ENCODE results near the gene GORASP1. TPM values are rescaled to one million over a fixed set of nuclear protein-coding genes. Genes with fewer than 3 reads are reported as not detected.
A peak's percentile ranks its signal among the peaks of the same experiment; 100 is the strongest.

Gene GORASP1
- total RNA-seq, 1 donor from 2014 or later: 71.5 TPM

DNA sequence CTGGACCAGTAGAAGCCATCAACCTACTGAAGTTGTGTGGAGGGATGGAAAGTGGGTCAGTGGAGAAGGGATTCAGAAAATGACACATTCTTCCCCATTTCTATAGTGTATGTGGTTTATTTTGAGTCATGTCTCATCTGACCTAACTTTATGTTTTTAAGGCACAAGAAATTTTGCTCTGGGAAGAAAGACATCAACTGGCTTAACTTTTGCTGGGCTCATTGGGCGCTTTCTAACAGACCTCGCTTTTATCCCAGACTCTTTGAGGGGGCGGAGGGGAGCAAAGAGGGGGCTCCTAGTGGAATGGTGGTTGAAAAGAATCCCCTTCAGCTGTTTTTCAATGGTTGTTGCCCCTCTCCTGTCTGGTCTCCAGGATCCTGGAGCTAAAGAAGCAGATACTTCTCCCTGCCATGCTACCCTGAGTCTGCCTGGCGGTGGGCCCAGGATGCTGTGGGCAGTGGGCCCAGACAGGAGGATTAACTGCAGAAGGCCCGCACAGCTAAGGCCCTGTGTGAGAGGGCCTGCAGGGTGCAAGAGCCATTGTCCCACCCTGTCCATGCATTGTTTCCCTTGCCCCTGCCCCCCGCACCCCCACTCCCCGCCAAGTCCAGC is 31.5 kb upstream of the GORASP1 start:
- Mint-ChIP-seq H3K36me3 (peaks cover 12% of the 10 kb centered on the region), H3K4me1 (peaks cover 30% of the 10 kb centered on the region), H3K27ac (peak overlapping the region; percentile 44), H3K4me3 (no peak overlapping the region), H3K27me3 (ENCODE audit: low read depth) (no peaks in the 10 kb centered on the region), H3K9me3 (no peaks in the 10 kb centered on the region)
- TF ChIP-seq, protein P1, sequence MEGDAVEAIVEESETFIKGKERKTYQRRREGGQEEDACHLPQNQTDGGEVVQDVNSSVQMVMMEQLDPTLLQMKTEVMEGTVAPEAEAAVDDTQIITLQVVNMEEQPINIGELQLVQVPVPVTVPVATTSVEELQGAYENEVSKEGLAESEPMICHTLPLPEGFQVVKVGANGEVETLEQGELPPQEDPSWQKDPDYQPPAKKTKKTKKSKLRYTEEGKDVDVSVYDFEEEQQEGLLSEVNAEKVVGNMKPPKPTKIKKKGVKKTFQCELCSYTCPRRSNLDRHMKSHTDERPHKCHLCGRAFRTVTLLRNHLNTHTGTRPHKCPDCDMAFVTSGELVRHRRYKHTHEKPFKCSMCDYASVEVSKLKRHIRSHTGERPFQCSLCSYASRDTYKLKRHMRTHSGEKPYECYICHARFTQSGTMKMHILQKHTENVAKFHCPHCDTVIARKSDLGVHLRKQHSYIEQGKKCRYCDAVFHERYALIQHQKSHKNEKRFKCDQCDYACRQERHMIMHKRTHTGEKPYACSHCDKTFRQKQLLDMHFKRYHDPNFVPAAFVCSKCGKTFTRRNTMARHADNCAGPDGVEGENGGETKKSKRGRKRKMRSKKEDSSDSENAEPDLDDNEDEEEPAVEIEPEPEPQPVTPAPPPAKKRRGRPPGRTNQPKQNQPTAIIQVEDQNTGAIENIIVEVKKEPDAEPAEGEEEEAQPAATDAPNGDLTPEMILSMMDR (IDR thresholded peaks at IDR 0.05; ENCODE audit: unreplicated experiment): no peak
- DNase-seq (ENCODE audit: low spot score in 2 of 2, unreplicated experiment in 2 of 2): no peak

DNA sequence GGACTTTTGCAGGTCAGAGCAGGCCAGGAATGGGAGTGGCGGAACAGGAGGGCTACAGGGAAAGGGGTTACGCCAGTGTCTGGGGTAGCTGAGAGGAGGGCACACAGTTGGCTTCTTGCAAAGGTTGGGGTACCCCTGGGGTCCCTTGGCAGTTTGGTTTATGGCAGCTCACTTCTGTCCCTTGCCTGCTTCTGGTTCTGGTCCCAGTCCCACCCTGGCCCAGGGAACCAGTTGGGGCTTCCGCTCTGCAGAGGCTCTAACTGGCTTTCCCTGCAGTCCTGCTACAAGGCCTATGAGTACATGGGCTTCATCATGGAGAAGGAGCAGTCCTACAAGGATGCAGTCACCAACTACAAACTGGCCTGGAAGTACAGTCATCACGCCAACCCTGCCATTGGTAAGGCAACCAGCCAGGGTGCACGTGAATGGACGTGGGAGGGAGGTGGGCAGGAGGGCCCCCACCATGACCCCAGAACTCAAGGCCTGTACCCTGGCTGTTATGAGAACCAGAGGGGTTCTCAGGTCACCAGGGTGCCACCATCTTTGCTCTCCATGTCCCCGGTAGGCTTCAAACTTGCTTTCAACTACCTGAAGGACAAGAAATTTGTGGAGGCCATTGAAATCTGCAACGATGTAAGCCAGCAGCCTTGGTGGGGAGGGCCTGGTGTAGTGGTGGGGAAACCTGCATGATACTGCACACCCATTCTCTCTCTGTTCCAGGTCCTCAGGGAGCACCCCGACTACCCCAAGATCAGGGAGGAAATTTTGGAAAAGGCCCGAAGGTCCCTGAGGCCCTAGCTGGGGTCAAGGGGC is 30.8 kb upstream of the GORASP1 start:
- H3K4me1 Mint-ChIP-seq: peaks cover 33% of the 10 kb centered on the region
- TF ChIP-seq, protein P1 (IDR thresholded peaks at IDR 0.05; ENCODE audit: unreplicated experiment): no peak
- H3K27me3 Mint-ChIP-seq (ENCODE audit: low read depth): no peaks in the 10 kb centered on the region
- DNase-seq (ENCODE audit: low spot score in 2 of 2, unreplicated experiment in 2 of 2): no peak
- H3K4me3 Mint-ChIP-seq: no peak overlapping the region
- H3K9me3 Mint-ChIP-seq: no peaks in the 10 kb centered on the region
- peaks cover 11% of the 10 kb centered on the region for H3K36me3 Mint-ChIP-seq
- H3K27ac Mint-ChIP-seq: peak overlapping the region; percentile 12

DNA sequence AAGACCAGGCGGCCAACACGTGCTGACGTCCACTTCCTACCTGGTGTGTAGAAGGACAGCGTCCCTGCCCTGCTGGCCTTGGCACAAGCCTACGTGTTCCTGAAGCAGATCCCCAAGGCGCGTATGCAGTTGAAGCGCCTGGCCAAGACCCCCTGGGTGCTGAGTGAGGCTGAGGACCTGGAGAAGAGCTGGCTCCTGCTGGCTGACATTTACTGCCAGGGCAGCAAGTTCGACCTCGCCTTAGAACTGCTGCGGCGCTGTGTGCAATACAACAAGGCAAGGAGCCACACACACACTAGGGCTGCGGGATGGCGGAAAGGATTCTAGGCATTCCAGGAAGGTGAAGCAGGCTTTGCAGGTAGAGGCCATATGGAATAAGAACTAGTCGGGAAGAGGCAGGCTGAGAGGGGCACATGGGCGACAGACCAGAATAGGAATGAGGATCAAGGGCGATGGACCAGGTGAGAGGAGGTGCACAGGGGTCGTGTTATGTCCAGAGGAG is 30.1 kb upstream of the GORASP1 start:
- H3K36me3 Mint-ChIP-seq: peaks cover 5% of the 10 kb centered on the region
- no peaks in the 10 kb centered on the region for H3K27me3 Mint-ChIP-seq (ENCODE audit: low read depth)
- no peaks in the 10 kb centered on the region for H3K9me3 Mint-ChIP-seq
- no peak overlapping the region for H3K4me3 Mint-ChIP-seq
- no peak overlapping the region for H3K27ac Mint-ChIP-seq
- DNase-seq (ENCODE audit: low spot score in 2 of 2, unreplicated experiment in 2 of 2): no peak
- H3K4me1 Mint-ChIP-seq: peaks cover 37% of the 10 kb centered on the region
- TF ChIP-seq, protein P1 (IDR thresholded peaks at IDR 0.05; ENCODE audit: unreplicated experiment): no peak

DNA sequence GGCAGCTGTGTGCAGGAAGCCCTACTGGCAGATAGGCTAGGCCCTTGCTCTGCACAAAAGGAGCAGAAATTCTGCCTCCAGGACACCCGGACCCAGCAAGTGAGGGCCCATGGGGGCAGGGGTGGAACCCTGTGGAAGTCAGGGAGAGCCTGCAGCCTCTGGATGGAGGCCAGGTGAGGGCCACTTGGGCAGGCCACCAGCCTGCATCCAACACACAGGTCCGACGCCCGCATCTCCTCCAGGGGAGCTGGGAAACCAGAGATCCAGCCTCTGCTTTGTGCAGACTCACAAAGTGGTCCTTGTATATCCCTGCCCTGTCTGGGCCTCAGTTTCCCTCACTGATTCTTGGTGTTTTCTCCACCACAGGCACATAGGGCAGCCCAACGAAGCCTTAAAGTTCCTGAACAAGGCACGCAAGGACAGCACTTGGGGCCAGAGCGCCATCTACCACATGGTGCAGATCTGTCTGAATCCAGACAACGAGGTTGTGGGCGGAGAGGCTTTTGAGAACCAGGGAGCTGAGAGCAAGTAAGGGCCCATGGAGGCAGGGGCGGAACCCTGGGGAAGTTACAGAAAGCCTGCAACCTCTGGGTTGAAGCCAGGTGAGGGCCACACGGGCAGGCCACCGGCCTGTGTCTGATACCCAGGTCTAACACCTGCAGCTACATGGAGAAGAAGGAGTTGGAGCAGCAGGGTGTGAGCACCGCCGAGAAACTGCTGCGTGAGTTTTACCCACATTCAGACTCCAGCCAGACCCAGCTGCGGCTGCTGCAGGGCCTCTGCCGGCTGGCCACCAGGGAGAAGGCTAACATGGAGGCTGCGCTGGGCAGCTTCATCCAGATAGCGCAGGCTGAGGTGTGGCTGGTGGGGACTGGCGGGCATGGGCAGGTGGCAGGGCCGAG is 29.4 kb upstream of the GORASP1 start:
- H3K36me3 Mint-ChIP-seq: peaks cover 4% of the 10 kb centered on the region
- peaks cover 40% of the 10 kb centered on the region for H3K4me1 Mint-ChIP-seq
- no peaks in the 10 kb centered on the region for H3K9me3 Mint-ChIP-seq
- TF ChIP-seq, protein P1 (IDR thresholded peaks at IDR 0.05; ENCODE audit: unreplicated experiment): no peak
- H3K27ac Mint-ChIP-seq: no peak overlapping the region
- H3K27me3 Mint-ChIP-seq (ENCODE audit: low read depth): no peaks in the 10 kb centered on the region
- no peak for DNase-seq (ENCODE audit: low spot score in 2 of 2, unreplicated experiment in 2 of 2)
- no peak overlapping the region for H3K4me3 Mint-ChIP-seq

DNA sequence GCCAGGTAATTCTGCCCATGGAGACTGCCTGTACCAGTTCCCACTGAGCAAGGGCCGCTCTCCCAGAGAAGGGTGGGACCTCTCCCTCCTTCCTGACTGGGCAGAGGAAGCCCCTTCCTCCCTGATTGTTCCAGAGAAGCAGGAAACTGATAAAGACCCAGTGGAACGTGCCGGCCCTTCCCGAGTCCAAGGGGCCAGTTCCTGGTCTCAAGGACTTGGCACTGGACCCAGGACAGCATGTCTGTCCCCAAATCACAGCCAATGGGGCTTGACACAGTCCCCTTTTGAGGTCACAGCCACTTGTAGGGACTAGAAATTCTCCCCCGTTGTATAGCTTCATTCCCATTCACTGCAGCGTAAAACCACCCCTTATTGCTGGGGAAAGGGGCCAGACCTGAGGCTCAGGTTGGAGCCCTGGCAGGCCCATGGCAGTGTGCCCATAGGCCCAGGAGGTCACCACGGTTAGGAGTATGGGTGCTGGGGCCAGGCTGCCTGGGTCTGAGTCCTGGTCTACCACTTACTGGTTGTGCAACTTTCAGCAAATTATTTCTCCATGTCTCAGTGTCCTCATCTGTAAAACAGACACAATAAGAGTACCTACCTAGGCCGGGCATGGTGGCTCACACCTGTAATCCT is 27.9 kb upstream of the GORASP1 start:
- peaks cover 4% of the 10 kb centered on the region for H3K36me3 Mint-ChIP-seq
- no peak overlapping the region for H3K4me3 Mint-ChIP-seq
- TF ChIP-seq, protein P1 (IDR thresholded peaks at IDR 0.05; ENCODE audit: unreplicated experiment): no peak
- DNase-seq (ENCODE audit: low spot score in 2 of 2, unreplicated experiment in 2 of 2): no peak
- peaks cover 37% of the 10 kb centered on the region for H3K4me1 Mint-ChIP-seq
- H3K27me3 Mint-ChIP-seq (ENCODE audit: low read depth): no peaks in the 10 kb centered on the region
- H3K9me3 Mint-ChIP-seq: no peaks in the 10 kb centered on the region
- no peak overlapping the region for H3K27ac Mint-ChIP-seq

Data from mesothelial cell of epicardium (in vitro differentiated cells).